HCT116 (cell line): ENCODE results near the gene SLC24A3.

Source experiments
- CTCF ChIP-seq, 3 experiments: fragments of 200-600 bp in 1 of 3; sonication (generic) in 1 of 3; IDR thresholded peaks in 2 of 3; conservative IDR thresholded peaks in 1 of 3; 2 replicates each; pipeline ENCODE4 v1.5.1; 2012 to 2017; ENCODE audit warnings: low read depth in 2 of 3, low read length in 2 of 3, antibody characterized with exemption in 1 of 3, borderline replicate concordance in 1 of 3, control low read depth in 1 of 3, mild to moderate bottlenecking in 1 of 3, mixed read lengths in 1 of 3, mixed run types in 1 of 3, moderate library complexity in 1 of 3; ENCODE audit not compliant: insufficient read depth in 1 of 3
- EZH2 ChIP-seq: fragments of 200-600 bp; sonication (generic); IDR thresholded peaks from 2 replicates; pipeline ENCODE4 v1.6.1; 2017; ENCODE audit warnings: antibody characterized with exemption, mixed run types
- EZH2phosphoT487 ChIP-seq: fragments of 200-600 bp; IDR thresholded peaks from 2 replicates; pipeline ENCODE4 v1.6.1; 2018; ENCODE audit warnings: antibody characterized with exemption, borderline replicate concordance
- JUND ChIP-seq: IDR thresholded peaks from 2 replicates; pipeline ENCODE4 v1.6.1; 2012
- POLR2A ChIP-seq: IDR thresholded peaks from 2 replicates; pipeline ENCODE4 v1.7.0; 2011; ENCODE audit warnings: borderline replicate concordance; ENCODE audit not compliant: insufficient read depth, insufficient read length; ENCODE audit errors: extremely low read depth
- POLR2AphosphoS5 ChIP-seq: IDR thresholded peaks from 2 replicates; pipeline ENCODE4 v1.6.1; 2011; ENCODE audit warnings: mild to moderate bottlenecking, low read depth, low read length, moderate library complexity
- RAD21 ChIP-seq: IDR thresholded peaks from 2 replicates; pipeline ENCODE4 v1.6.1; 2012; ENCODE audit warnings: low read depth, mild to moderate bottlenecking
- SIN3A ChIP-seq: IDR thresholded peaks from 2 replicates; pipeline ENCODE4 v1.6.1; 2012; ENCODE audit warnings: low read depth
- ZBTB33 ChIP-seq: IDR thresholded peaks from 2 replicates; pipeline ENCODE4 v1.6.1; 2011; ENCODE audit warnings: mild to moderate bottlenecking, low read length, moderate library complexity; ENCODE audit not compliant: insufficient replicate concordance; ENCODE audit errors: extremely low read depth
- ZNF274 ChIP-seq: fragments of 200-500 bp; sonication (Bioruptor generic); IDR thresholded peaks from 2 replicates; pipeline ENCODE4 v1.6.1; 2014; ENCODE audit warnings: mild to moderate bottlenecking, low read depth, low read length, inconsistent platforms

- no peak for TF ChIP-seq CTCF (IDR thresholded peaks at IDR 0.05 in 2 of 3, conservative IDR thresholded peaks at IDR 0.05 in 1 of 3; ENCODE audit: borderline replicate concordance in 1 of 3, insufficient read depth in 1 of 3, low read depth in 2 of 3, low read length in 2 of 3)
- no peak for TF ChIP-seq EZH2
- TF ChIP-seq EZH2phosphoT487, result no peak
- TF ChIP-seq POLR2A, result no peak
- no peak for TF ChIP-seq JUND
- TF ChIP-seq POLR2AphosphoS5, result no peak
- TF ChIP-seq SIN3A, result no peak
- no peak for TF ChIP-seq ZNF274
- no peak for TF ChIP-seq ZBTB33
- TF ChIP-seq RAD21, result no peak
These were observed 485.0 kb downstream of the SLC24A3 start for GRCh38 chr20:19697415-19697814.
